Stimulated activated CD8-positive, alpha-beta memory T cell treated with anti-CD3 and anti-CD28 coated beads, Interleukin-2, amount 100 ng/mL, for 48 hours (primary cell): ENCODE results near the gene BRI3.

Source experiments
- DNase-seq, 2 donors: peaks; one replicate each; pipeline ENCODE4 v3.0.0-alpha.2; 2020; ENCODE audit warnings: low read depth in 2 of 2

The BRI3 gene

GRCh38 chr7:98252425-98253054 lies 28.9 kb upstream of the BRI3 start:
- DNase-seq = no peak

DNA sequence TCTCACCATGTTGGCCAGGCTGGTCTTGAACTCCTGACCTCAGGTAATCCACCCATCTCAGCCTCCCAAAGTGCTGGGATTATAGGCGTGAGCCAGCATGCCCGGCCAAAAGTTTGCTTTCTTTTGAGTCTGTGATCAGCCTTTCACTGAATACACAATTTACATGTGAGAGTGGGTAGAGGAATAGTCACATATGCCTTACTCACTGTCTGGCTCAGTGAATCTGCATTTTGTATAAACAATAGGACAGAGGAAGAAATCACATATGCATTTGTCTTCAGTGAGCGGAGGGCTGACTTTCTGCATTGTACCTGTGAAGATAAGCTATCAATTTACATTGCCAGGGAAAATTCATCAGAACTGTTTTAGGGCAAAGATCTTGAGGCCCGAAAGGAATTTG lies 27.0 kb upstream of the BRI3 start:
- no peak for DNase-seq

- no peak for DNase-seq
Measured at GRCh38 chr7:98254951-98255610, 26.4 kb upstream of the BRI3 start.

- DNase-seq = no peak
Measured at GRCh38 chr7:98256431-98256830, 25.1 kb upstream of the BRI3 start.

GRCh38 chr7:98257701-98258100 lies 23.8 kb upstream of the BRI3 start:
- no peak for DNase-seq

DNA sequence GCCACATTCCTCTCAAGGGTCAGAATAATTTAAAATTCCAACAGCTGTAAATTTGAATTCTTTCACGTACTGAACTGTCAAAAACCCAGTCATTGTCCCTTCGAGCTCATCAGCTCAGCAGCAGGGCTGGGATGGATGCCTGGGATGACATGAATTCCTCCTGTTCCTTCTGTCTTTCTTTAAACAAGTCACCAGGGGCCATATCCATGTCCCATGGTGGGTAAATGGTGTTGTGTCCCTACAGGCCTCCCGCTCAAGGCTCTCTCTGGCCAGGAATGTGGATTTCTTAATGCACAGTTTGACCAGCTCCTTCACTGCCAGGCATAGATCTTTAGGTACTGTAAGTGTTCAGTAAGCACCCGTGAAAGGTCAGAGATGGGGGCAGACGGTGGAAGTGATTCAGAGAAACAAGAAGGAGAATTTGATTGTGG lies 15.6 kb upstream of the BRI3 start:
- DNase-seq = no peak

DNA sequence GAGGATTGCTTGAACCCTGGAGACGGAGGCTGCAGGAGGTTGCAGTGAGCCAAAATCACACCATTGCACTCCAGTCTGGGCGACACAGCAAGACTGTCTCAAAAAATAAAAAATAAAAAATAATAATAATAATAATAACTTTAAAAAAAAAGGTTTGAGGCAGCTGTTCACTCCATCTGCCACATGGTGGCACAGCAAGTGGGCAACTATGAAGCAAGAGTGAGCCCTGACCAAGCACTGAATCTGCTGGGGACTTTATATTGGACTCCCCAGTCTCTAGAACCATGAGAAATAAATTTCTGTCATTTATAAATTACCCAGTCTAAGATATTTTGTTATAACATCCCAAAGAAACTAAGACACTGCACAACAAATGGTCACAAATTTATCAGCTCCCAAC lies 14.6 kb upstream of the BRI3 start:
- DNase-seq = no peak

- DNase-seq = no peak
Measured at GRCh38 chr7:98267303-98267702, 14.2 kb upstream of the BRI3 start.

DNA sequence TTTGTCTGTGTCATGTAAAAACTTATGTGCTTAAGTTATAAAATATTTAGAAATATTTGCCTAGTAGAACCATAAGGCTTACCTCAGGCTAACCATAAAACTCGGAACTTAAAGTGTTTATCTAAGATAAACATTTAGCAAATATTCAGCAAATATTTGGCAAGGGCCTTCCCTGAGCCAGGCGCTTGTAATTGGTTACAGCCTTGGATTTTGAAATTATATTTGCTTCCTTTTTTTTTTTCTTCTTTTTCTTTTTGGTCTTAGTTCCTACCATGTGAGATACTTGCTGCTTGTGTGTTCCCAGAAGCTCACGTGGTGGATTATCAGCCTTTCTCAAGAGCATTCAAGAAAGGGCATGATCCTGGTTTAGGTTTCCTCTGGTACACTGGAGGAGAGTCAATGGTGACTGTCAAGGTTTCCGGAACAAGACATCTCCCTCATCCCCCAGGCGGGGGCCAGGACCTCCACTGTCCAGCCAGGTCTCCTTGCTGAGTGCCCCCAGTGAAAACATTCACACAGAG lies 5.2 kb upstream of the BRI3 start:
- no peak for DNase-seq

DNA sequence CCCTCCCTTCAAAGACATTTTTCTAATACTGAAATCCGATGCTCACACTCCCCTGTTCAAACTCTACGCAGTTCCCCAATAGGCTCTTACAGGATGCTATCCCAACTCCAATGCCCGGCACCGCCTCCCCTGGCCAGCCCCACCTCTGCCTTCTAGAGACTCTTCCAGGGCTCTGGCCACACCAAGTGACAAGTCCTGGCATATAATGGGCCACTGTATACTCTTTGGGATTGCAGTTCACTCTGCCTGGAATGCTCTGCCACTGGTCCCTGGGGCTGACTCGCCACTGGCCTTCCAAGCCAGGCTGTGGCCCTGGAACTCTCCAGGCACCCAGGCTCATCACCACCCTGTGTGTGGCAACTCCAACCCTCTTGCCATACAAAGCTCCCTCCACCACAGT lies 3.1 kb upstream of the BRI3 start:
- DNase-seq = no peak

- no peak for DNase-seq
Measured at GRCh38 chr7:98278936-98279335, 2.5 kb upstream of the BRI3 start.

- no peak for DNase-seq
Measured at GRCh38 chr7:98280296-98280695, 1.2 kb upstream of the BRI3 start.

DNA sequence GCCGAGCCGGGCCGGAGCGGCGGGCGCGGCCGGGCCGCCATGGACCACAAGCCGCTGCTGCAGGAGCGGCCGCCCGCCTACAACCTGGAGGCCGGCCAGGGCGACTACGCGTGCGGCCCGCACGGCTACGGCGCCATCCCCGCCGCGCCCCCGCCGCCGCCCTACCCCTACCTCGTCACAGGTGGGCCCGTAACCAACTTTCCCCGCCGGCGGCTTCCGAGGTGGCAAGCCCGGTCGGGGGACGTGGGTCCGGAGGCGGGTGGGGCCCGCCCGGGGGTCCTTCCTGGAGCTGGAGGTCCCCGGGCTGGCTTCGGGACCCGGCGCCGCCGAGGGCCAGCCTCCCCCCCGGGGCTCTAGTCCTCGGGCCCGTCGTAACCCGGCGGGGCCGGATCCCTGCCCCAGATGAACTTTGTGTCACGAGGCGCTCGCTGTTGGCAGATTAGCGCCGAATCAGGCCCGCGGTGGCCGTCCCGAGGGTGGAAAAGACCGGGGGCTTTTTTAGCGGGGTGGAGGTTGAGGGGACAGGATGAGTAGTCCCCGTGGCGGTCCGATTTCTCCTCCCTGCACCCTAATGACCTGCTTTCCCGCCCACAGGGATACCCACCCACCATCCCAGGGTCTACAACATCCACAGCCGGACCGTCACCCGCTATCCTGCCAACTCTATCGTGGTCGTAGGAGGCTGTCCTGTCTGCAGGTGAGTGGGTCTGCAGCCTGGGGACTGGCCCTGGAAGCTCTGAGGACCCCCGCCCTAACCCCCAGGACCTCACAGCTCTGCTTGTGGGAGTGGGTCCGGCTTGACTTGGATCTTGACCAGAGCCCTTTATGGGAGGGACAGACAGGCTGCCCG lies 496 bp downstream of the BRI3 start:
- DNase-seq = peak; percentile 18 to 19

DNA sequence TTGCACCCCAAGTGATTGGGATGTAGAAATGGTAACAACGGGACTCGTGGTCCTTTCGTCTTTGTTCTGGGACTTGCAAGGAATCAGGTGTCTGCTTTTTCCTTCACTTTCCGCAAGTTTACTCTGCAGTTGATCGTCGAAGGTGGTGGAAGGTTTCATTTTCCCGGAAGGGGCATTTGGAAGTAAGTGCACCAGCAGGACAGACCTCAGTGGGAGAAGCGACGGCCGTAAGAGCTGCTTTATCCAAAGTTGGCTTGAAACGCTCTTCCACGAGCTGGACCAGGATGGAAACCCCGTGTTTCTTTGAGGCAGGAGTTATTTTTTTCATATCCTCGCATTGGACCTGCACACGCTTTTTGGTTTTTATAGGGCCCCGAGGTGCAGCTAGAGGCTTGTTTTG lies 1.2 kb downstream of the BRI3 start:
- no peak for DNase-seq

DNA sequence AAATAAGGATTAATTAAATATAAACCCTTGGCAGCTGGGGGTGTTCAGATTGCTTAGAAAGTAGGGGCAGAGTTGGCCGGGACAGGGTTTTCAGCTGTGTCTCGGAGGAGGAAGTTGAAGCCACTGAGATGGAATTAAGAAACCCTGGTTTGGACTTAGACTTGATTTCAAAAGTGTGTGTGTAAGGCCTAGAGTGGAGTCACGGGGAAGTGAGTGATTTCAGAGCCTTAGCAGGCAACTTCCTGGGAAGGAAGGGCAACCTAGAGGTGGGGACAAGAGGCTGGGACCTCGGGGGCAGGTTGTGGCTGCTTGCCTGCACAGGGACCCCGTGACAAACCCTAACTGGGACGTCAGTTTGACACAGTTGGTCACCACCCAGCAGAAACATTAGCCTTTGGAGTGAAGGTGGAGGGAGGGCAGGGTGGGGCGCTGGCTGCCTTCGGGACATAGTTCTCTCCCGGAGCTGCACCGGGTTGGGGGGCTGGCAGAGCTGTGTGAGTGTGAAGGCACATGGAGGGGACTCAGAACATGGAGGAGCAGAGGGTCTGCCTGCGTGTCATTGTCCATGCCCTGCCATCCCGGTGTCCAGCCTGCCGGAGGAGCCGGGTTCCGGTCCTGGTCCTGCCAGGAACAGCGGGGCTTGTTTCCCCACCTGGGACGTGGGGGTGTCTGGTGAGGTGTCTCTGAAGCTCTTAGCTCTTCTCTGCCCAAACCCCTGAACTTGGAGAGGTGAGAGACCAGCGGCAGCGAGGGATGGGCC lies 1.8 kb downstream of the BRI3 start:
- no peak for DNase-seq

DNA sequence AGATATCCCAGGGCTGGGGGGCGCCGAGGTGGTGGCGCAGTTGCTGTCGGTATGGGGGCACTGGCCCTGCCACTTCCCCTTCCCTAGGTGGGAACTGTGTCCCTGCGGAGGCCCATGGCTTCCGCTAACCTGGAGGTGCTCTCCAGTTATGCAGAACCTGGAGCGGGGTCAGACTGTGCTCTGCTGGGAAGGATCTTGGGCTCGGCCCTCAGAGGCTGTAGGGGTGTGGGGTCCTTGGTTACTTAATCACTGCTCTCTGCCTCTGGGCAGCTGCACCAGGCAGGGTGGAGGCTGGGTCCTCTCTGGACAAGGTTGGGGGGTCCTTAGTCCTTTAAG lies 2.4 kb downstream of the BRI3 start:
- DNase-seq = no peak

GRCh38 chr7:98284335-98285036 lies 3.0 kb downstream of the BRI3 start:
- DNase-seq = no peak

DNA sequence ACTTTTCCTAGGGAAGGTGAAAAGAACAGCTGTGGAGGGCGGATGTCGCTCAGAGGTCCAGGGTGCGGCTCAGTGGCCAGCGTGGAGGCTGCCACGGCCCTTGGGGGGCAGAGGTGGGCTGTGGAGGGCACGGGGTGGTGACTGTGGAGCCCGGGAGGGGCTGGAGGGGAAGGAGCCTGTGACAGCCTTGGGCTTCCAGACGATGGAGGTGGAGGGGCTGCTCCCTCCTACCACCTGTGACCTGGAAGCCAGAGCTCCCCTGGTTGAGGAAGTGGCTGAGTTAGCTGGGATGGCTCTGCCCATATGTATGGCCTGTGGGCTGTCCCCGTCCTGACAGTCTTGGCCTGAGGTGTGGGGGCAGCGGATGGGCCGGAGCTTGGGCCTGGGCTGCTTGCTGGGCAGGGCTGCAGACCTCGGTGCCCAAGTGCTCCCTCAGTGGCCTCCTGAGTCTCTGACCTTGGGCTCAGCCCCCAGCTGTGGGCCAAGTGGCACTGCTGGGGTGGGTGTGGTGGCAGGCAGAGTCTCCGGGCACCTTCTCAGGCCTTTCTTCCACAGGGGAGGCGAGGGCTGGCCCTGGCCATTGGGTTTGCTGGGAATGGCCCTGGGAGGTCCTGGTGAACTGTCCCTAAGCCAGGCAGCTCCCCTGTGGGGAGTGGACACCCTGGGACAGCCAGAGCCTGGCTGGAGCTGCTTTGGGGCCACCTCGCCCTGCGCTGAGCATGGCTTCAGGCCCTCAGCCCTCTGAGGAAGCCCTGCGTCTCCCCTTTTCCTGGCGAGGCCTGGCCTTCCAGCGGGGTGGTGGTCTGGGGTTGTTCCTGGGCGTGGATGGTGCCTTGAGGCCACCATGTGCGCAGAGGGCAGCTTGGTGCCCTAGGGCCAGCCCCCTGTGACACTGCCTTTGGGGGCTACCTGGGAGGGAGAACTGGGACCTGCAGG lies 3.9 kb downstream of the BRI3 start:
- DNase-seq = no peak

- no peak for DNase-seq
Measured at GRCh38 chr7:98286093-98286539, 4.6 kb downstream of the BRI3 start.
